GM19395 (cell line): ENCODE data around the gene TMEM204.

Source experiments
- ATAC-seq: cut with Tn5 transposase; IDR thresholded peaks from one replicate; pipeline ENCODE4 v1.9.1; 2021; ENCODE audit warnings: mild to moderate bottlenecking, moderate library complexity; ENCODE audit not compliant: unreplicated experiment

Gene TMEM204

GRCh38 chr16:1536601-1537000 lies 3.1 kb downstream of the TMEM204 start:
- no peak for ATAC-seq

GRCh38 chr16:1537138-1537577 lies 3.7 kb downstream of the TMEM204 start:
- ATAC-seq = no peak

DNA sequence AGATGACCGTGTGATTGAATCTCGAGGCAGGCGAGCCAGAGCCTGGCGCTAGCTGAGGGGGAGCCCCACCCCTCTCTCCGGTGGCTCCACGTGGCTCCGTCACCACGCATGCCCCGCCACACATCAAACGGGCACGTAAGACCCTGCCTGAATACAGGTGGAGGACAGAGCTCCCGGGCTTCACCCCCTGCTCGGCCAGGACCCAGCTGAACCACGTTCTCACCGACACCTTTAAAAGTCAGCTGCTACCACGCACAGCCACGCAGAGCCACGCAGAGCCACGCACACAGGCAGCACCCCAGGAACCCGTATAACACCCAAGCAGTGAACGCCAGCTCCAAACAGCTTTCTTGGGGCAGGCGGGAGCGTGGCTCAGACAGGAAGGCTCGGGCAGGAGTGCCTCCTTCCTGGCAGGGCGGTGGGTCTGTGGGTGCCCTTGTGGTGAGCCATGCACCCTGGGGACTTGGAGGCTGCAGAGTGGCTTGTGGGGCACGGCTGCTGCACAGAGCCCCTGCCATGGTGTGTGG lies 4.4 kb downstream of the TMEM204 start:
- no peak for ATAC-seq

DNA sequence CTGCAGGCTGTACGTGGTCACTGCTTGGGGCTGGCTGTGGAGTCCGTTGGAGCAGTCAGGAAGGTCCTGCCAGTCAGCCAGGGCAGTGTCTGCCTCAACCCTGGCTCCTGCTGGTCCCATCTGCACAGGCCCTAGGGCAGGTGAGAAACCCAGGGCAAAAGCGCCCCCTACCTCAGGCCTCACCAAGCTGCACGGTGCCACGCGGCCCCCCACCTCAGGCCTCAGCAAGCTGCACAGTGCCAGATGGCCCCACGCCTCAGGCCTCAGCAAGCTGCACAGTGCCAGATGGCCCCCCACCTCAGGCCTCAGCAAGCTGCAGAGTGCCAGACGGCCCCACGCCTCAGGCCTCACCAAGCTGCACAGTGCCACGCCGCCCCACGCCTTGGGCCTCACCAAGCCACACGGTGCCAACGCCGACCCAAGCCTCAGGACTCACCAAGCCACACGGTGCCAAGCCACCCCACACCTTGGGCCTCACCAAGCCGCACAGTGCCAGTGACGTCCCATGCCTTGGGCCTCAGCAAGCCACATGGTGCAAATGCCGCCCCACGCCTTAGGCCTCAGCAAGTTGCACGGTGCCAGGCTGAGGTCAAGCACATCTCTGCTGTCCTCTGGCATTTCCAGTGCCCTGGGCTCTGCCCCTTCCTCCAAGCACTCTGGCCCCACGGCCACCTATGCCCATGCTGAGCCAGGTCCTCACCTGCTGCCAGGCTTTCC lies 5.5 kb downstream of the TMEM204 start:
- no peak for ATAC-seq

- no peak for ATAC-seq
Observed at GRCh38 chr16:1539720-1540555, 6.5 kb downstream of the TMEM204 start.

GRCh38 chr16:1540556-1540855 lies 7.0 kb downstream of the TMEM204 start:
- no peak for ATAC-seq

- no peak for ATAC-seq
Observed at GRCh38 chr16:1541293-1542165, 8.1 kb downstream of the TMEM204 start.

GRCh38 chr16:1542166-1542500 lies 8.7 kb downstream of the TMEM204 start:
- ATAC-seq = no peak

GRCh38 chr16:1542533-1542932 lies 9.1 kb downstream of the TMEM204 start:
- ATAC-seq = no peak

GRCh38 chr16:1543085-1543896 lies 9.8 kb downstream of the TMEM204 start:
- ATAC-seq = no peak

DNA sequence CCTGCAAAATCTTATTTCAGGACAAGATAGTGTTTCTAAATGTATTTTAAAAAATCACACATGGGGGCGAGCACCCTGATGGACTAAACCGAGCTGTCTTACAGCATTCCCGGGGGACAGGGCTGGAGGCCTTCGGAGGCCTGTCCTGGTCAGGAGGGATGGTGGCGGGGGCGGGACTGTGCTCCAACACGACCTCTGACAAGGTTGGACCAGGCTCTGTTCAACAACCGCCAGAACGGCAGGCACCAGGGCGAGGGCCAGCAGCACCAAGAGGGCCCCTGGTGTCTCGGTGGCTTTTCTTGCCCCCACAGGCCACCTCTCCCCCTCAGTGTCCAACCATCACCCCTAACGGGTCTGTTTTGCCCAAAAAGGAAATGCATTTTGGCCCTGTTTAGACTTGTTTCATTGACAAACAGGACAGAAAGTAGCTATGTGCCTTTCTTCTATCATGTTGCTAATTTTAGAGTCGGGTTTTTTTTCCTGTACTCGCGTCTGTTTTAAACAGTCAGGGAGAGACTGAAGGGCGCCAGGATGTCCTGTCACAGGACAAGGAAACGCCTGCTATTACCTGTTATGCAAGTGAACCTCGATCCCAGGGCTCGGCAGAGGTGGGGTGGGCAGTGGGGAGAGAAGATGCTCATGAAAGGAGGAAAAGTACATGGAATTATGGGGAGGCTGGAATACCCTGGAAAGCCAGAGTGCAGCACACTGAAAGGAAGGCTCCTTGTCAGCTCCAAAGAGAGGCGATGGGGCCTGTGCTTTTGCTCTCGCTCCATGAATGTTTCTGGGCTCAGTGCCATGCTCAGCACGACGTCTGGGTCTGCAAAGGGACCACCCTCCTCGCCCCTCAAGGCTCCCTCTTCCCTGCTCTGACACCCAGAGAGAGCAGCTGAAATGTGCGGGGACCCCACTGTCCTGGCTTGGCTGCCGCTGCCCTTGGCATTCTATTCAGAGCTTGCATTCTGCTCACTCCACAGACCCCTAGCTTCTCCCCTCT lies 11.9 kb downstream of the TMEM204 start:
- ATAC-seq = no peak

DNA sequence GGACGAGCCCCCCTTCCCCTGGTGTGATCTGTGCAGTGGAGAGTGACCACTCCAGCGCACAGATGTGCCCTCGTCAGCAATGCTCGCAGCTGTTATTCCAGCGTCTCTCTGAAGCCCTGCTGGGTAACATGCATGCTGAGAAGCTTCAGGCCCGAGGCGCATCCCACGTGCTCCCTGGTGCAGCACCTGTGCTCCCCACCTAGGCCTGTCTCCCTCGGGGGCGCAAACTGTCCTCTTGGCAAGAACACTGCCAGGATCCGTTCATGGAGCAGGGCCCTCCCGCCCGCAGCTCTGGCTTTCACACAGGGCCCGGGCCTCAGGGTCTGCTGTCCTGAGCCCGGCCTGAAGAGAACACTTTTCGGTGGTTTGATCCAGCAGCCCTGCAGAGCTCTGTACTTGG lies 13.0 kb downstream of the TMEM204 start:
- no peak for ATAC-seq

DNA sequence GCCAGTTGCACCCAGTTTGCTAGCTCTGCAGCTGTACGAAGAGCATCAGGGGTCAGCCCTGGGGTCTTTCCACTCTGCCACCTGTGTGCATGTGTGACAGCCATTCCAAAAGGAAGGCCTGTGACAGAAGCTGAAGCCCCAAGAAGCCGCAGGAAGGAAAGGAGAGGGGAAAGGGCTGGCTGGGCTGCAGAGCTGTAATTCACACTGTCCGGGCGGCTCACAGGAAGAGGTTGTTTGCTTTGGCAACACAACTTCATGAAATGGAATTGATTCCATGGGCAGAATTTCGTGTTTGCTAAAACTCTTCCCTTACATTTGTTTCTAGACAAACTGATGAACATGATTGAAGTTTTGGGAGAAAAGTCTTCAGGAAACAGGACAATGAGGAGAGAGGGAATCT lies 14.8 kb downstream of the TMEM204 start:
- no peak for ATAC-seq

GRCh38 chr16:1548727-1549126 lies 15.3 kb downstream of the TMEM204 start:
- no peak for ATAC-seq

- ATAC-seq = no peak
Observed at GRCh38 chr16:1550069-1550468, 16.6 kb downstream of the TMEM204 start.

- no peak for ATAC-seq
Observed at GRCh38 chr16:1550696-1551095, 17.2 kb downstream of the TMEM204 start.

GRCh38 chr16:1551166-1551565 lies 17.7 kb downstream of the TMEM204 start:
- ATAC-seq = no peak

- no peak for ATAC-seq
Observed at GRCh38 chr16:1552129-1552528, 18.7 kb downstream of the TMEM204 start.
